CD4-positive, alpha-beta memory T cell (primary cell): ENCODE measurements around the gene GPSM1. TPM values are rescaled to one million over a fixed set of nuclear protein-coding genes. Genes with fewer than 3 reads are reported as not detected.
"Not testable (repeated sequence)": the region's sequence is repeated elsewhere in the genome, so short reads cannot be mapped to it uniquely, and the experiment has no call there.

Experiments used
- CTCF ChIA-PET: fragments of 350-600 bp; sonication (Branson Sonifier 250); formaldehyde crosslinking; loops from one replicate; lab custom pipeline; 2021; ENCODE audit warnings: inconsistent platforms; ENCODE audit not compliant: partially characterized antibody; lab: Charles Lee
- POLR2A ChIA-PET: fragments of 350-600 bp; sonication (Branson Sonifier 250); formaldehyde crosslinking; loops from one replicate; lab custom pipeline; 2021; ENCODE audit not compliant: partially characterized antibody; lab: Charles Lee
- DNase-seq, 5 donors: peaks; one replicate each; pipeline versions ENCODE4 v3.0.0 to v3.0.0-alpha.2; 2020 to 2022; ENCODE audit warnings: mixed read lengths in 1 of 5
- H3K27ac ChIP-seq: one replicate; pipeline ENCODE4 v1.7.0; 2013; ENCODE audit warnings: low read depth, low read length
- H3K27me3 ChIP-seq: 2 replicates; pipeline ENCODE4 v1.7.0; 2013; ENCODE audit warnings: mild to moderate bottlenecking, low read length, moderate library complexity; ENCODE audit not compliant: insufficient read depth
- H3K36me3 ChIP-seq: 2 replicates; pipeline ENCODE4 v1.7.0; 2013; ENCODE audit warnings: mild to moderate bottlenecking, low read length, moderate library complexity; ENCODE audit not compliant: insufficient read depth
- H3K4me1 ChIP-seq: 2 replicates; pipeline ENCODE4 v1.7.0; 2013; ENCODE audit warnings: mild to moderate bottlenecking, low read length, moderate library complexity; ENCODE audit not compliant: insufficient read depth
- H3K4me3 ChIP-seq, 2 donors: one replicate each; pipeline ENCODE4 v1.7.0; 2013; ENCODE audit warnings: low read length in 2 of 2, mild to moderate bottlenecking in 1 of 2
- H3K9me3 ChIP-seq, 2 donors: one replicate each; pipeline ENCODE4 v1.7.0; 2013; ENCODE audit warnings: low read length in 2 of 2, control low read depth in 1 of 2; ENCODE audit not compliant: control insufficient read depth in 1 of 2
- H3K27ac Mint-ChIP-seq, 7 donors: one replicate each; pipeline ENCODE4 v1.8.0; 2020 to 2021; ENCODE audit warnings: mixed read lengths in 7 of 7, mild to moderate bottlenecking in 6 of 7, inconsistent platforms in 3 of 7, moderate library complexity in 3 of 7
- H3K27me3 Mint-ChIP-seq, 2 donors: one replicate each; pipeline ENCODE4 v1.8.0; 2020 to 2021; ENCODE audit warnings: mixed read lengths in 2 of 2
- H3K36me3 Mint-ChIP-seq, 2 donors: one replicate each; pipeline ENCODE4 v1.8.0; 2020 to 2021; ENCODE audit warnings: mixed read lengths in 2 of 2, inconsistent platforms in 1 of 2, mild to moderate bottlenecking in 1 of 2
- H3K4me1 Mint-ChIP-seq, 4 donors: one replicate each; pipeline ENCODE4 v1.8.0; 2020 to 2021; ENCODE audit warnings: mixed read lengths in 4 of 4, mild to moderate bottlenecking in 1 of 4
- H3K4me3 Mint-ChIP-seq, 8 donors: one replicate each; pipeline ENCODE4 v1.8.0; 2020 to 2021; ENCODE audit warnings: mixed read lengths in 8 of 8, mild to moderate bottlenecking in 7 of 8, moderate library complexity in 6 of 8, inconsistent platforms in 3 of 8
- H3K9me3 Mint-ChIP-seq, 8 donors: one replicate each; pipeline ENCODE4 v1.8.0; 2020 to 2021; ENCODE audit warnings: mixed read lengths in 8 of 8, mild to moderate bottlenecking in 5 of 8, inconsistent platforms in 3 of 8, moderate library complexity in 1 of 8
- intact Hi-C: fragments of 100-400 bp; cut with micrococcal nuclease; formaldehyde crosslinking; loops from one replicate; pipeline ENCODE4 v1.15.1; 2023
- polyA plus RNA-seq, 2 donors: library from polyadenylated mRNA; unstranded; fragments of 300-500 nt; fragmentation: Illumina TruSeq; gene quantifications; one replicate each; pipeline ENCODE4 v1.2.3, GENCODE V29; 2021
- total RNA-seq, 2 experiments: library from RNA; stranded (reverse); gene quantifications; one replicate each; pipeline ENCODE4 v1.2.3, GENCODE V29; 2021

Gene GPSM1
- total and polyA plus RNA-seq, 4 experiments from 2014 or later = 0.78 to 8.1 (median 4.6) TPM

- Histone ChIP-seq H3K9me3 (no peaks in the 10 kb centered on the region), H3K27ac (peak overlapping the region; percentile 70), H3K27me3 (no peaks in the 10 kb centered on the region), H3K36me3 (peaks cover 18% of the 10 kb centered on the region), H3K4me3 (peak overlapping the region in 1 of 2 donors; percentile 49), H3K4me1 (peaks cover 58% of the 10 kb centered on the region)
- peak; percentile 26 to 78 (median 34) for DNase-seq
- CTCF ChIA-PET = interaction anchor here (1.1 to 3.9 kb wide), 4 partner anchors 7 to 295 kb away, joined by 3 to 20 read pairs (median 4); partner anchors contain the start of gene DNLZ
- Mint-ChIP-seq H3K27me3 (no peaks in the 10 kb centered on the region), H3K4me1 (peaks cover 31 to 65% (median 52%) of the 10 kb centered on the region in 4 donors), H3K27ac (peak overlapping the region; percentile 89 to 97 (median 93)), H3K36me3 (peaks cover 18 to 29% of the 10 kb centered on the region in 2 donors), H3K9me3 (no peaks in the 10 kb centered on the region), H3K4me3 (peak overlapping the region; percentile 69 to 95 (median 80))
- intact Hi-C loops = loop anchor here (5.0 to 10.0 kb wide), 2 partner anchors 137 to 141 kb away; partner anchors contain the start of gene NOTCH1
- POLR2A ChIA-PET = interaction anchor here (0.8 to 2.3 kb wide), 7 partner anchors 10 to 324 kb away, joined by 3 to 22 read pairs (median 3); partner anchors contain the start of genes DNLZ and INPP5E
These were observed 76.8 kb downstream of the GPSM1 start for GRCh38 chr9:136403915-136404800.

- Mint-ChIP-seq H3K9me3 (no peaks in the 10 kb centered on the region), H3K27ac (peak overlapping the region; percentile 87 to 97 (median 93)), H3K36me3 (peaks cover 18 to 29% of the 10 kb centered on the region in 2 donors), H3K4me1 (peaks cover 32 to 67% (median 54%) of the 10 kb centered on the region in 4 donors), H3K4me3 (peak overlapping the region; percentile 69 to 95 (median 80)), H3K27me3 (no peaks in the 10 kb centered on the region)
- no peak for DNase-seq
- CTCF ChIA-PET = interaction anchor here (1.4 kb wide), 1 partner anchor 41 kb away, joined by 3 read pairs; the partner anchor contains the start of gene DNLZ
- peak overlapping the region; percentile 70 for H3K27ac ChIP-seq
- POLR2A ChIA-PET = interaction anchor here (1.5 to 2.3 kb wide), 3 partner anchors 9 to 323 kb away, joined by 5 to 22 read pairs (median 6); partner anchors contain the start of gene DNLZ
- intact Hi-C loops = loop anchor here (5.0 to 10.0 kb wide), 2 partner anchors 137 to 140 kb away; partner anchors contain the start of gene NOTCH1
- no peaks in the 10 kb centered on the region for H3K9me3 ChIP-seq
- no peaks in the 10 kb centered on the region for H3K27me3 ChIP-seq
- peak overlapping the region in 1 of 2 donors; percentile 49 for H3K4me3 ChIP-seq
- peaks cover 18% of the 10 kb centered on the region for H3K36me3 ChIP-seq
- peaks cover 60% of the 10 kb centered on the region for H3K4me1 ChIP-seq
These were observed 77.4 kb downstream of the GPSM1 start for GRCh38 chr9:136404801-136405136.

- peaks cover 18% of the 10 kb centered on the region for H3K36me3 ChIP-seq
- H3K27ac Mint-ChIP-seq = peak overlapping the region in 5 of 7 donors; percentile 6 to 97 (median 93)
- no peak overlapping the region for H3K4me3 ChIP-seq
- no peak for DNase-seq
- no peaks in the 10 kb centered on the region for H3K9me3 ChIP-seq
- H3K36me3 Mint-ChIP-seq = peaks cover 18 to 32% of the 10 kb centered on the region in 2 donors
- no peaks in the 10 kb centered on the region for H3K9me3 Mint-ChIP-seq
- ChIA-PET CTCF (interaction anchor here (1.4 kb wide), 1 partner anchor 42 kb away, joined by 3 read pairs; the partner anchor contains the start of gene DNLZ), POLR2A (no interaction called here)
- peak overlapping the region; percentile 70 for H3K27ac ChIP-seq
- intact Hi-C loops = loop anchor here (10.0 kb wide), 1 partner anchor 139 kb away; the partner anchor contains the start of gene NOTCH1
- peak overlapping the region in 4 of 8 donors; percentile 15 to 95 (median 63) for H3K4me3 Mint-ChIP-seq
- H3K27me3 Mint-ChIP-seq = no peaks in the 10 kb centered on the region
- H3K4me1 ChIP-seq = peaks cover 57% of the 10 kb centered on the region
- H3K27me3 ChIP-seq = no peaks in the 10 kb centered on the region
- peaks cover 34 to 74% (median 55%) of the 10 kb centered on the region in 4 donors for H3K4me1 Mint-ChIP-seq
These were observed 78.1 kb downstream of the GPSM1 start for GRCh38 chr9:136405481-136405880.

DNA sequence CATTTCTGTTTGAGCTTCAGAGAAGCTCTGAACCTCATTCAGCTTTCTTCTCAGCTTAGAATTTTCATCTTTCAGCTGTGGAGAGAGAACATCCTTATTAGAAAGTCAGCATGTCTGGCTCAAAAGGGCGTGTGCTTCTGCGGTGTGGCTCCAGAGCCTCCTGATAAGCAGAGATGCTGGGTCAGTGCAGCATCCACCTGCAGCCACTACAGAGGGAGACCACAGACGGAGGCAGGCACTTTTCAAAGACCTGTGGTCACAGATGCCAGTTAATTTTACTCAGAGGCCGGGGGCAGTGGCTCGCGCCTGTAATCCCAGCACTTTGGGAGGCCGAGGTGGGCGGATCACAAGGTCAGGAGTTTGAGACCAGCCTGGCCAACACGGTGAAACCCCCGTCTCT lies 78.6 kb downstream of the GPSM1 start:
- DNase-seq, H3K9me3 ChIP-seq, H3K9me3 Mint-ChIP-seq, H3K27me3 ChIP-seq, H3K4me3 ChIP-seq, H3K27me3 Mint-ChIP-seq: not testable (repeated sequence)
- CTCF ChIA-PET = interaction anchor here (1.4 kb wide), 1 partner anchor 42 kb away, joined by 3 read pairs; the partner anchor contains the start of gene DNLZ
- Histone ChIP-seq H3K27ac (peak overlapping the region; percentile 70), H3K36me3 (peaks cover 18% of the 10 kb centered on the region), H3K4me1 (peaks cover 55% of the 10 kb centered on the region)
- Mint-ChIP-seq H3K27ac (peak overlapping the region in 5 of 7 donors; percentile 27 to 90 (median 56)), H3K4me3 (peak overlapping the region in 3 of 8 donors; percentile 15 to 95 (median 44)), H3K4me1 (peaks cover 34 to 78% (median 52%) of the 10 kb centered on the region in 4 donors), H3K36me3 (peaks cover 18 to 34% of the 10 kb centered on the region in 2 donors)
- intact Hi-C loops = loop anchor here (10.0 kb wide), 1 partner anchor 139 kb away; the partner anchor contains the start of gene NOTCH1
- POLR2A ChIA-PET = interaction anchor here (1.5 kb wide), 1 partner anchor 33 kb away, joined by 4 read pairs; no protein-coding TSS in a partner anchor

GRCh38 chr9:136407061-136407460 lies 79.7 kb downstream of the GPSM1 start:
- CTCF ChIA-PET, H3K9me3 ChIP-seq, H3K27ac ChIP-seq, H3K4me3 ChIP-seq, H3K27me3 Mint-ChIP-seq, H3K27me3 ChIP-seq, DNase-seq, H3K9me3 Mint-ChIP-seq: not testable (repeated sequence)
- POLR2A ChIA-PET = interaction anchor here (1.4 to 1.5 kb wide), 2 partner anchors 31 to 44 kb away, joined by 4 read pairs; partner anchors contain the start of gene DNLZ
- intact Hi-C loops = loop anchor here (10.0 kb wide), 1 partner anchor 138 kb away; the partner anchor contains the start of gene NOTCH1
- H3K36me3 Mint-ChIP-seq = peaks cover 18 to 43% of the 10 kb centered on the region in 2 donors
- H3K27ac Mint-ChIP-seq = peak overlapping the region in 2 of 7 donors; percentile 52 to 63
- peaks cover 67% of the 10 kb centered on the region for H3K4me1 ChIP-seq
- peaks cover 18% of the 10 kb centered on the region for H3K36me3 ChIP-seq
- peak overlapping the region in 1 of 8 donors; percentile 46 for H3K4me3 Mint-ChIP-seq
- H3K4me1 Mint-ChIP-seq = peaks cover 43 to 80% (median 63%) of the 10 kb centered on the region in 4 donors

GRCh38 chr9:136407911-136408310 lies 80.6 kb downstream of the GPSM1 start:
- POLR2A ChIA-PET = interaction anchor here (1.4 to 4.6 kb wide), 2 partner anchors 8 to 45 kb away, joined by 4 to 36 read pairs; partner anchors contain the start of genes DNLZ and SNAPC4
- Histone ChIP-seq H3K27ac (no peak overlapping the region), H3K36me3 (peaks cover 21% of the 10 kb centered on the region), H3K27me3 (no peaks in the 10 kb centered on the region), H3K9me3 (no peaks in the 10 kb centered on the region), H3K4me3 (no peak overlapping the region), H3K4me1 (peaks cover 63% of the 10 kb centered on the region)
- CTCF ChIA-PET = interaction anchor here (0.5 to 2.5 kb wide), 2 partner anchors 7 to 802 kb away, joined by 3 to 20 read pairs; partner anchors contain the start of gene SNAPC4
- H3K36me3 Mint-ChIP-seq = peaks cover 19 to 49% of the 10 kb centered on the region in 2 donors
- peak in 1 of 5 donors; percentile 56 for DNase-seq
- peak overlapping the region in 3 of 7 donors; percentile 30 to 80 (median 72) for H3K27ac Mint-ChIP-seq
- H3K27me3 Mint-ChIP-seq = no peaks in the 10 kb centered on the region
- peak overlapping the region in 4 of 8 donors; percentile 33 to 61 (median 47) for H3K4me3 Mint-ChIP-seq
- peaks cover 41 to 77% (median 61%) of the 10 kb centered on the region in 4 donors for H3K4me1 Mint-ChIP-seq
- intact Hi-C loops = loop anchor here (10.0 kb wide), 1 partner anchor 137 kb away; the partner anchor contains the start of gene NOTCH1
- peaks cover 0 to 2% (median 0%) of the 10 kb centered on the region in 8 donors for H3K9me3 Mint-ChIP-seq
